ENCODE results near the gene ICOS.

- no peak for TF ChIP-seq HNF4A (conservative IDR thresholded peaks at IDR 0.05)
- TF ChIP-seq, protein P1, sequence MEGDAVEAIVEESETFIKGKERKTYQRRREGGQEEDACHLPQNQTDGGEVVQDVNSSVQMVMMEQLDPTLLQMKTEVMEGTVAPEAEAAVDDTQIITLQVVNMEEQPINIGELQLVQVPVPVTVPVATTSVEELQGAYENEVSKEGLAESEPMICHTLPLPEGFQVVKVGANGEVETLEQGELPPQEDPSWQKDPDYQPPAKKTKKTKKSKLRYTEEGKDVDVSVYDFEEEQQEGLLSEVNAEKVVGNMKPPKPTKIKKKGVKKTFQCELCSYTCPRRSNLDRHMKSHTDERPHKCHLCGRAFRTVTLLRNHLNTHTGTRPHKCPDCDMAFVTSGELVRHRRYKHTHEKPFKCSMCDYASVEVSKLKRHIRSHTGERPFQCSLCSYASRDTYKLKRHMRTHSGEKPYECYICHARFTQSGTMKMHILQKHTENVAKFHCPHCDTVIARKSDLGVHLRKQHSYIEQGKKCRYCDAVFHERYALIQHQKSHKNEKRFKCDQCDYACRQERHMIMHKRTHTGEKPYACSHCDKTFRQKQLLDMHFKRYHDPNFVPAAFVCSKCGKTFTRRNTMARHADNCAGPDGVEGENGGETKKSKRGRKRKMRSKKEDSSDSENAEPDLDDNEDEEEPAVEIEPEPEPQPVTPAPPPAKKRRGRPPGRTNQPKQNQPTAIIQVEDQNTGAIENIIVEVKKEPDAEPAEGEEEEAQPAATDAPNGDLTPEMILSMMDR (IDR thresholded peaks at IDR 0.05; ENCODE audit: low read depth, low read length, missing input control), result no peak
- no peak for TF ChIP-seq REST (IDR thresholded peaks at IDR 0.05)
These were observed 18.3 kb upstream of the ICOS start for GRCh38 chr2:203918264-203918663.

Data from liver (tissue), 3 donors.